Upper lobe of left lung (tissue), 6 donors: ENCODE data around the gene WDR48. TPM values are rescaled to one million over a fixed set of nuclear protein-coding genes. Genes with fewer than 3 reads are reported as not detected.

Experiments
- ATAC-seq, 2 donors: fragments of 200-7000 bp; cut with Tn5 transposase; one replicate each; pipeline ENCODE4 v1.9.1; 2022; ENCODE audit warnings: mild to moderate bottlenecking in 2 of 2, moderate library complexity in 2 of 2; ENCODE audit not compliant: low FRiP score in 2 of 2
- DNase-seq, 2 donors: peaks; one replicate each; pipeline ENCODE4 v3.0.0-alpha.2; 2019 to 2020
- H3K27ac ChIP-seq, 4 donors: fragments of 200-600 bp; sonication (generic); one replicate each; pipeline ENCODE4 v1.5.1; 2016 to 2019
- H3K27me3 ChIP-seq, 4 donors: fragments of 200-600 bp; sonication (generic); one replicate each; pipeline ENCODE4 v1.5.1; 2017 to 2019
- H3K36me3 ChIP-seq, 4 donors: fragments of 200-600 bp; sonication (generic); one replicate each; pipeline ENCODE4 v1.5.1; 2016 to 2019
- H3K4me1 ChIP-seq, 4 donors: fragments of 200-600 bp; sonication (generic); one replicate each; pipeline ENCODE4 v1.5.1; 2018 to 2019
- H3K4me3 ChIP-seq, 4 donors: fragments of 200-600 bp; sonication (generic); one replicate each; pipeline ENCODE4 v1.5.1; 2017 to 2019; ENCODE audit warnings: mild to moderate bottlenecking in 2 of 4, moderate library complexity in 1 of 4
- H3K9me3 ChIP-seq, 4 donors: fragments of 200-600 bp; sonication (generic); one replicate each; pipeline ENCODE4 v1.5.1; 2018 to 2019
- CTCF ChIP-seq, 6 experiments: fragments of 450-650 bp in 4 of 6; fragments of 200-600 bp in 2 of 6; sonication (generic) in 2 of 6; IDR thresholded peaks; one replicate each; pipeline ENCODE4 v1.5.1; 2016 to 2019; ENCODE audit warnings: antibody characterized with exemption in 6 of 6
- EP300 ChIP-seq, 4 donors: sonication (generic); formaldehyde crosslinking; IDR thresholded peaks; one replicate each; pipeline ENCODE4 v1.5.1; 2017; ENCODE audit warnings: antibody characterized with exemption in 4 of 4, control low read depth in 2 of 4
- POLR2A ChIP-seq, 4 donors: fragments of 450-650 bp; IDR thresholded peaks; one replicate each; pipeline ENCODE4 v1.5.1; 2016 to 2017; ENCODE audit warnings: antibody characterized with exemption in 4 of 4, mild to moderate bottlenecking in 2 of 4
- POLR2AphosphoS5 ChIP-seq, 2 donors: sonication (generic); formaldehyde crosslinking; IDR thresholded peaks; one replicate each; pipeline ENCODE4 v1.5.1; 2017; ENCODE audit warnings: antibody characterized with exemption in 2 of 2
- WGBS, 2 donors: methylation state at CpG; one replicate each; pipeline ENCODE4 v1.1.5; 2017 to 2018; 5-methylcytosine and 5-hydroxymethylcytosine counted together
- total RNA-seq, 6 donors: library from RNA; depleted of rRNA in 4 of 6; stranded (reverse); fragments of >200 nt in 4 of 6; gene quantifications; one replicate each; pipeline versions ENCODE4 v1.1.0 to v1.2.1, GENCODE V29; 2016 to 2021
- donor health status: DM: no; HTN: no; CAD: no; lungs with moderate emphysema.
- donor health status: DM: no; HTN: yes; CAD: no; lungs with severe emphysema.

Gene WDR48
- total RNA-seq, 6 donors from 2014 or later = 9.7 to 30.2 (median 25.5) TPM

- Histone ChIP-seq H3K27ac (peak overlapping the region in 1 of 4 donors; percentile 30), H3K27me3 (no peaks in the 10 kb centered on the region), H3K4me3 (no peak overlapping the region), H3K9me3 (no peaks in the 10 kb centered on the region), H3K4me1 (peaks cover 40 to 48% (median 44%) of the 10 kb centered on the region in 4 donors), H3K36me3 (peaks cover 7 to 39% (median 28%) of the 10 kb centered on the region in 4 donors)
- ATAC-seq (no peak), DNase-seq (no peak)
- WGBS, 2 donors = 73 to 76% methylated on average over 4 of the region's 4 CpGs
- TF ChIP-seq POLR2A (IDR thresholded peaks at IDR 0.05) (no peak), EP300 (IDR thresholded peaks at IDR 0.05) (no peak), CTCF (IDR thresholded peaks at IDR 0.05) (no peak), POLR2AphosphoS5 (IDR thresholded peaks at IDR 0.05) (no peak)
Observed at GRCh38 chr3:39103324-39103693, 51.5 kb downstream of the WDR48 start.

GRCh38 chr3:39103791-39104552 lies 52.2 kb downstream of the WDR48 start:
- Histone ChIP-seq H3K4me3 (no peak overlapping the region), H3K36me3 (peaks cover under 1 to 33% (median 21%) of the 10 kb centered on the region in 4 donors), H3K27ac (peak overlapping the region in 2 of 4 donors; percentile 30 to 93), H3K27me3 (no peaks in the 10 kb centered on the region), H3K9me3 (no peaks in the 10 kb centered on the region), H3K4me1 (peaks cover 45 to 55% (median 48%) of the 10 kb centered on the region in 4 donors)
- 80 to 81% methylated on average over 3 to 6 of the region's 6 CpGs for WGBS, 2 donors
- no peak for DNase-seq
- no peak for ATAC-seq
- no peak for TF ChIP-seq POLR2AphosphoS5 (IDR thresholded peaks at IDR 0.05)
- TF ChIP-seq EP300 (IDR thresholded peaks at IDR 0.05) = no peak
- TF ChIP-seq POLR2A (IDR thresholded peaks at IDR 0.05) = no peak
- no peak for TF ChIP-seq CTCF (IDR thresholded peaks at IDR 0.05)

GRCh38 chr3:39104961-39105686 lies 53.3 kb downstream of the WDR48 start:
- H3K4me3 ChIP-seq = peak overlapping the region in 1 of 4 donors; percentile 64
- peak overlapping the region in 2 of 4 donors; percentile 30 to 93 for H3K27ac ChIP-seq

GRCh38 chr3:39105687-39106063 lies 53.9 kb downstream of the WDR48 start:
- Histone ChIP-seq H3K4me1 (peaks cover 45 to 55% (median 48%) of the 10 kb centered on the region in 4 donors), H3K9me3 (no peaks in the 10 kb centered on the region), H3K4me3 (peak overlapping the region in 1 of 4 donors; percentile 64), H3K27ac (peak overlapping the region in 2 of 4 donors; percentile 93 to 96), H3K27me3 (no peaks in the 10 kb centered on the region), H3K36me3 (peaks cover 0 to 19% (median 8%) of the 10 kb centered on the region in 4 donors)
- DNase-seq = no peak
- WGBS, 2 donors = 73 to 78% methylated on average over 3 of the region's 3 CpGs
- TF ChIP-seq EP300 (IDR thresholded peaks at IDR 0.05) = no peak
- no peak for TF ChIP-seq POLR2A (IDR thresholded peaks at IDR 0.05)
- TF ChIP-seq CTCF (IDR thresholded peaks at IDR 0.05) = no peak
- no peak for TF ChIP-seq POLR2AphosphoS5 (IDR thresholded peaks at IDR 0.05)
- no peak for ATAC-seq

More at GRCh38 chr3:39104961-39105686, 53.3 kb downstream of the WDR48 start:
- TF ChIP-seq EP300 (IDR thresholded peaks at IDR 0.05) (no peak), POLR2A (IDR thresholded peaks at IDR 0.05) (no peak), CTCF (IDR thresholded peaks at IDR 0.05) (no peak), POLR2AphosphoS5 (IDR thresholded peaks at IDR 0.05) (no peak)
- Histone ChIP-seq H3K27me3 (no peaks in the 10 kb centered on the region), H3K36me3 (peaks cover 0 to 21% (median 10%) of the 10 kb centered on the region in 4 donors), H3K4me1 (peaks cover 45 to 55% (median 48%) of the 10 kb centered on the region in 4 donors), H3K9me3 (no peaks in the 10 kb centered on the region)
- WGBS, 2 donors = 76 to 81% methylated on average over 5 to 6 of the region's 7 CpGs
- DNase-seq (no peak), ATAC-seq (no peak)
